H9 (cell line): ENCODE data around the gene NR1H4. TPM values are rescaled to one million over a fixed set of nuclear protein-coding genes. Genes with fewer than 3 reads are reported as not detected.

Experiments
- DNase-seq: peaks from one replicate; pipeline ENCODE4 v3.0.0-alpha.2; 2017
- H2AFZ ChIP-seq: one replicate; pipeline ENCODE4 v1.6.1; 2013; ENCODE audit warnings: mild to moderate bottlenecking, low read length, control low read depth, moderate library complexity
- H2AK5ac ChIP-seq: 2 replicates; pipeline ENCODE4 v1.6.1; 2013; ENCODE audit warnings: low read length, control low read depth, mixed read lengths; ENCODE audit not compliant: insufficient read length
- H2BK120ac ChIP-seq: one replicate; pipeline ENCODE4 v1.6.1; 2013; ENCODE audit warnings: low read depth, mild to moderate bottlenecking, low read length, control low read depth, inconsistent platforms; ENCODE audit not compliant: poor library complexity, severe bottlenecking
- H2BK12ac ChIP-seq: 2 replicates; pipeline ENCODE4 v1.6.1; 2013; ENCODE audit warnings: low read length, control low read depth, mixed read lengths, low read depth; ENCODE audit not compliant: insufficient read length
- H2BK15ac ChIP-seq: 2 replicates; pipeline ENCODE4 v1.6.1; 2013; ENCODE audit warnings: low read depth, low read length, control low read depth
- H2BK20ac ChIP-seq: one replicate; pipeline ENCODE4 v1.6.1; 2013; ENCODE audit warnings: low read depth, mild to moderate bottlenecking, low read length, control low read depth, inconsistent platforms; ENCODE audit not compliant: poor library complexity, severe bottlenecking
- H2BK5ac ChIP-seq: 2 replicates; pipeline ENCODE4 v1.6.1; 2013; ENCODE audit warnings: low read length, control low read depth, mixed read lengths; ENCODE audit not compliant: insufficient read length
- H3K14ac ChIP-seq: 2 replicates; pipeline ENCODE4 v1.6.1; 2013; ENCODE audit warnings: low read length, control low read depth; ENCODE audit not compliant: insufficient read depth
- H3K18ac ChIP-seq: 2 replicates; pipeline ENCODE4 v1.6.1; 2013; ENCODE audit warnings: low read depth, mild to moderate bottlenecking, mixed read lengths, low read length, control low read depth; ENCODE audit not compliant: insufficient read length
- H3K23ac ChIP-seq: 2 replicates; pipeline ENCODE4 v1.6.1; 2013; ENCODE audit warnings: low read length, control low read depth, mixed read lengths, low read depth; ENCODE audit not compliant: insufficient read length
- H3K23me2 ChIP-seq: 2 replicates; pipeline ENCODE4 v1.6.1; 2013; ENCODE audit warnings: low read depth, mild to moderate bottlenecking, mixed read lengths, low read length, control low read depth; ENCODE audit not compliant: insufficient read length, poor library complexity, severe bottlenecking
- H3K27ac ChIP-seq: 2 replicates; pipeline ENCODE4 v1.5.1; 2013; ENCODE audit warnings: low read length, control low read depth, mixed read lengths, low read depth; ENCODE audit not compliant: insufficient read length
- H3K27me3 ChIP-seq: 2 replicates; pipeline ENCODE4 v1.6.1; 2013; ENCODE audit warnings: low read length, control low read depth, inconsistent platforms; ENCODE audit not compliant: insufficient read depth
- H3K4ac ChIP-seq: 2 replicates; pipeline ENCODE4 v1.6.1; 2013; ENCODE audit warnings: low read depth, mild to moderate bottlenecking, control low read depth, inconsistent platforms, low read length, moderate library complexity
- H3K4me1 ChIP-seq: 2 replicates; pipeline ENCODE4 v1.6.1; 2013; ENCODE audit warnings: low read length, control low read depth, inconsistent platforms; ENCODE audit not compliant: insufficient read depth
- H3K4me2 ChIP-seq: 2 replicates; pipeline ENCODE4 v1.6.1; 2013; ENCODE audit warnings: low read length, control low read depth, mixed read lengths; ENCODE audit not compliant: insufficient read length, insufficient read depth
- H3K56ac ChIP-seq: 2 replicates; pipeline ENCODE4 v1.6.1; 2013; ENCODE audit warnings: low read depth, mild to moderate bottlenecking, mixed read lengths, low read length, control low read depth; ENCODE audit not compliant: insufficient read length
- H3K79me1 ChIP-seq: 2 replicates; pipeline ENCODE4 v1.6.1; 2013; ENCODE audit warnings: low read depth, mild to moderate bottlenecking, moderate library complexity, low read length, control low read depth, inconsistent platforms; ENCODE audit not compliant: insufficient read depth, poor library complexity, severe bottlenecking
- H3K79me2 ChIP-seq: 2 replicates; pipeline ENCODE4 v1.6.1; 2013; ENCODE audit warnings: low read length, control low read depth, inconsistent platforms; ENCODE audit not compliant: insufficient read depth
- H3K9ac ChIP-seq: 2 replicates; pipeline ENCODE4 v1.6.1; 2013; ENCODE audit warnings: low read length, control low read depth, mixed read lengths; ENCODE audit not compliant: insufficient read length; ENCODE audit errors: extremely low read depth
- H3K9me3 ChIP-seq: one replicate; pipeline ENCODE4 v1.6.1; 2013; ENCODE audit warnings: low read depth, low read length, inconsistent platforms; ENCODE audit not compliant: control insufficient read depth
- H3T11ph ChIP-seq: one replicate; pipeline ENCODE4 v1.6.1; 2013; ENCODE audit warnings: mild to moderate bottlenecking, low read length, control low read depth, inconsistent platforms
- H4K20me1 ChIP-seq: one replicate; pipeline ENCODE4 v1.6.1; 2013; ENCODE audit not compliant: control insufficient read depth, insufficient read length, insufficient read depth
- H4K5ac ChIP-seq: 2 replicates; pipeline ENCODE4 v1.6.1; 2013; ENCODE audit warnings: low read depth, mild to moderate bottlenecking, mixed read lengths, low read length, control low read depth; ENCODE audit not compliant: insufficient read length
- H4K8ac ChIP-seq: replicated peaks from 2 replicates; pipeline ENCODE4 v1.6.1; 2013; ENCODE audit warnings: low read length, control low read depth, mixed read lengths, low read depth; ENCODE audit not compliant: insufficient read length
- H4K91ac ChIP-seq: 2 replicates; pipeline ENCODE4 v1.6.1; 2013; ENCODE audit warnings: low read depth, mild to moderate bottlenecking, moderate library complexity, mixed read lengths, low read length, control low read depth; ENCODE audit not compliant: insufficient read length
- H3K27ac Mint-ChIP-seq, 3 experiments: 2 replicates in 2 of 3; 3 replicates in 1 of 3; pipeline ENCODE4 v1.8.0; 2020 to 2021; ENCODE audit warnings: mixed read lengths in 3 of 3, mild to moderate bottlenecking in 1 of 3, moderate library complexity in 1 of 3
- H3K27me3 Mint-ChIP-seq: 2 replicates; pipeline ENCODE4 v1.8.0; 2021; ENCODE audit warnings: low read depth, mild to moderate bottlenecking, moderate library complexity, mixed read lengths
- H3K36me3 Mint-ChIP-seq, 3 experiments: 2 replicates in 2 of 3; 3 replicates in 1 of 3; pipeline ENCODE4 v1.8.0; 2020 to 2021; ENCODE audit warnings: low read depth in 3 of 3, mixed read lengths in 3 of 3; ENCODE audit not compliant: insufficient read depth in 1 of 3
- H3K4me1 Mint-ChIP-seq, 2 experiments: 2 replicates each; pipeline ENCODE4 v1.8.0; 2020; ENCODE audit warnings: mixed read lengths in 2 of 2
- H3K4me3 Mint-ChIP-seq, 2 experiments: 2 replicates in 1 of 2; 3 replicates in 1 of 2; pipeline ENCODE4 v1.8.0; 2020 to 2021; ENCODE audit warnings: mild to moderate bottlenecking in 2 of 2, mixed read lengths in 2 of 2, moderate library complexity in 1 of 2
- H3K9me3 Mint-ChIP-seq, 2 experiments: 2 replicates in 1 of 2; 3 replicates in 1 of 2; pipeline ENCODE4 v1.8.0; 2020; ENCODE audit warnings: mild to moderate bottlenecking in 2 of 2, mixed read lengths in 2 of 2, moderate library complexity in 1 of 2
- CTCF ChIP-seq: fragments of 200-600 bp; sonication (generic); conservative IDR thresholded peaks from 3 replicates; pipeline ENCODE4 v1.8.0; 2021; ENCODE audit warnings: antibody characterized with exemption, mild to moderate bottlenecking
- whole genome bisulfite sequencing: extraction: QIAGEN DNeasy Blood & Tissue Kit; methylation state at CpG from one replicate; pipeline ENCODE4 v1.1.7; 2013; ENCODE audit warnings: missing lambda C conversion rate, low lambda C conversion rate, mixed read lengths; ENCODE audit not compliant: insufficient read length; ENCODE audit errors: extremely low coverage; 5-methylcytosine and 5-hydroxymethylcytosine counted together
- total RNA-seq: library from RNA; stranded (reverse); gene quantifications from 2 replicates; pipeline ENCODE4 v1.2.1, GENCODE V29; 2021

NR1H4 gene
- total RNA-seq, 1 experiment from 2014 or later: not detected

DNA sequence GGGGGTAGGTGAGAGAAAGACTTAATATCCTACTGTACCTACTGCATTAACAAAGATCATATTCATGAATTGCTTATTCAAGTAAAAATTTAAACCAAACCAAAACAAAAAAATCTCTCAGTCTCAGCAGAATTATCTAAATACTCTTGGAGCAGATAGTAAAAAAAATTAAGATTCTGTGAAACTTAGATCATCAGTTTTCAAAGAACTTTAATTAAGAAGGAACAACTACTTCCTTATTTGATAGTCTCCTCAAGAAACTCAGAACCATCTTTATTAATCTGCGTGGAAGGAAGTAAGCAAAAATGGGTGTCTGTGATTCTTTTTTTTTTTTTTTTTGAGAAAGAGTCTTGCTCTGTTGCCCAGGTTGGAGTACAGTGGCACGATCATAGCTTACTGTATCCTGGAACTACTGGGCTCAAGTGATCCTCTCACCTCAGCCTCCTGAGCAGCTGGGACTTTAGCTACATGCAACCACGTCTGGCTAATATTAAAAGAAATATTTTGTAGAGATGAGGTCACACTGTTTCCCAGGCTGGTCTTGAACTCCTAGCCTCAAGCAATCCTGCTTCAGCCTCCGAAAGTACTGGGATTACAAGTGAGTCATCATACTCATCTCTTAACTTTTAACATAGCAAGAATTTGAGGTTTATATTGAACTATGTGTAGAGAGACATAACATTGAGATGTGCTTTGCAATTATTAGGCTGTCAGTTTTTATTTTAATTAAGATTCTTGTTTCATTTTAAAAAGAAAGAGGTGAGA lies 137.2 kb downstream of the NR1H4 start:
- WGBS: no CpG with 5 or more reads among the region's 4 CpGs
- H3K36me3 Mint-ChIP-seq: peaks cover 4 to 16% (median 12%) of the 10 kb centered on the region in 3 experiments; a peak in 6 of 7 replicates
- Histone ChIP-seq H2BK5ac (no peak overlapping the region), H3K27ac (no peak overlapping the region), H3K4me2 (no peak overlapping the region), H4K8ac (no peak overlapping the region), H2BK15ac (no peak overlapping the region), H2BK120ac (no peak overlapping the region), H3K9ac (no peak overlapping the region), H3K23me2 (no peaks in the 10 kb centered on the region), H3K4me1 (no peaks in the 10 kb centered on the region), H3K9me3 (no peaks in the 10 kb centered on the region), H4K91ac (no peak overlapping the region), H3K27me3 (no peaks in the 10 kb centered on the region), H2AK5ac (no peak overlapping the region), H3T11ph (no peak overlapping the region), H3K18ac (no peak overlapping the region), H3K23ac (no peak overlapping the region), H4K5ac (no peak overlapping the region), H2BK20ac (no peak overlapping the region), H3K56ac (no peak overlapping the region), H4K20me1 (no peaks in the 10 kb centered on the region), H3K79me2 (no peaks in the 10 kb centered on the region), H2AFZ (no peak overlapping the region), H3K14ac (no peak overlapping the region), H3K79me1 (no peaks in the 10 kb centered on the region), H3K4ac (no peak overlapping the region), H2BK12ac (no peak overlapping the region)
- H3K27ac Mint-ChIP-seq: no peak overlapping the region
- TF ChIP-seq CTCF: no peak
- no peaks in the 10 kb centered on the region for H3K27me3 Mint-ChIP-seq
- H3K9me3 Mint-ChIP-seq: no peaks in the 10 kb centered on the region
- no peak overlapping the region for H3K4me3 Mint-ChIP-seq
- no peak for DNase-seq
- no peaks in the 10 kb centered on the region for H3K4me1 Mint-ChIP-seq
